ENCODE data around the gene R3HCC1L.

DNA sequence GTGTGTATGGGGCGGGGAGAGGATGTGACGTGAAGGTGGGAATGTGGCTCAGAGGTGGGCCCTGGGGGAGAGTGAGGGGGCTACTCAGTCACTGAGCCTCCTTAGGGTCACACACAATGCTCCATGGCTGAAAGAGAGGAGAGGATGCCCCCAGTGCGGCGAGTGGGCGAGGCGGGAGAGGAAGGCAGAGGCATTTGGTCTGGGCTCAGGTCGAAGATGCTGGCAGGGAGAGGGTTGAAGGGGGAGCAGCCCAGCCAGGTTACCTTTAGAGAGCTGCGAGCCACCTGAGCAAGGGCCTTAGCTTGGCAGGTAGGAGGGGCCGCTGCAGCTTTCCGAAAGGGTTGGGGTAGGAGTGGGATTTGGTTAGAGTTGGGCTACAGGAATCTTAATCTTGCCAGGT, 138.2 kb downstream of the R3HCC1L start:
- TF ChIP-seq, protein P1, sequence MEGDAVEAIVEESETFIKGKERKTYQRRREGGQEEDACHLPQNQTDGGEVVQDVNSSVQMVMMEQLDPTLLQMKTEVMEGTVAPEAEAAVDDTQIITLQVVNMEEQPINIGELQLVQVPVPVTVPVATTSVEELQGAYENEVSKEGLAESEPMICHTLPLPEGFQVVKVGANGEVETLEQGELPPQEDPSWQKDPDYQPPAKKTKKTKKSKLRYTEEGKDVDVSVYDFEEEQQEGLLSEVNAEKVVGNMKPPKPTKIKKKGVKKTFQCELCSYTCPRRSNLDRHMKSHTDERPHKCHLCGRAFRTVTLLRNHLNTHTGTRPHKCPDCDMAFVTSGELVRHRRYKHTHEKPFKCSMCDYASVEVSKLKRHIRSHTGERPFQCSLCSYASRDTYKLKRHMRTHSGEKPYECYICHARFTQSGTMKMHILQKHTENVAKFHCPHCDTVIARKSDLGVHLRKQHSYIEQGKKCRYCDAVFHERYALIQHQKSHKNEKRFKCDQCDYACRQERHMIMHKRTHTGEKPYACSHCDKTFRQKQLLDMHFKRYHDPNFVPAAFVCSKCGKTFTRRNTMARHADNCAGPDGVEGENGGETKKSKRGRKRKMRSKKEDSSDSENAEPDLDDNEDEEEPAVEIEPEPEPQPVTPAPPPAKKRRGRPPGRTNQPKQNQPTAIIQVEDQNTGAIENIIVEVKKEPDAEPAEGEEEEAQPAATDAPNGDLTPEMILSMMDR (IDR thresholded peaks at IDR 0.05; ENCODE audit: low read depth, low read length): no peak
- TF ChIP-seq POLR2A (IDR thresholded peaks at IDR 0.05; ENCODE audit: extremely low read depth, insufficient read length): no peak

Data from NB4 (cell line).